Sigmoid colon (tissue), 7 donors: ENCODE results near the gene SDHAF1. TPM values are rescaled to one million over a fixed set of nuclear protein-coding genes. Genes with fewer than 3 reads are reported as not detected.

Experiments used
- DNase-seq: peaks from one replicate; pipeline ENCODE4 v3.0.0-alpha.2; 2019
- H3K27ac ChIP-seq, 4 donors: fragments of 200-600 bp; sonication (generic); one replicate each; pipeline ENCODE4 v1.5.1; 2016 to 2019; ENCODE audit warnings: mild to moderate bottlenecking in 1 of 4
- H3K27me3 ChIP-seq, 3 donors: fragments of 200-600 bp; sonication (generic); one replicate each; pipeline ENCODE4 v1.5.1; 2019; ENCODE audit warnings: mild to moderate bottlenecking in 1 of 3
- H3K36me3 ChIP-seq, 4 donors: fragments of 200-600 bp; sonication (generic); one replicate each; pipeline ENCODE4 v1.5.1; 2016 to 2019
- H3K4me1 ChIP-seq, 4 donors: fragments of 200-600 bp; sonication (generic); one replicate each; pipeline ENCODE4 v1.5.1; 2017 to 2019
- H3K4me3 ChIP-seq, 4 donors: fragments of 200-600 bp; sonication (generic); one replicate each; pipeline ENCODE4 v1.5.1; 2017 to 2019; ENCODE audit warnings: mild to moderate bottlenecking in 2 of 4, moderate library complexity in 1 of 4
- H3K9me3 ChIP-seq, 4 donors: fragments of 200-600 bp in 3 of 4; sonication (generic) in 3 of 4; one replicate each; pipeline versions ENCODE4 v1.5.1 to v1.6.1; 2013 to 2019
- CTCF ChIP-seq, 4 experiments: fragments of 450-650 bp in 3 of 4; fragments of 200-600 bp in 1 of 4; IDR thresholded peaks; one replicate each; pipeline ENCODE4 v1.5.1; 2016 to 2019; ENCODE audit warnings: antibody characterized with exemption in 4 of 4, mild to moderate bottlenecking in 3 of 4, moderate library complexity in 2 of 4
- EP300 ChIP-seq, 4 donors: sonication (generic); formaldehyde crosslinking; IDR thresholded peaks; one replicate each; pipeline ENCODE4 v1.6.1; 2017; ENCODE audit warnings: antibody characterized with exemption in 4 of 4
- POLR2A ChIP-seq, 2 donors: fragments of 450-650 bp; IDR thresholded peaks; one replicate each; pipeline ENCODE4 v1.6.1; 2016; ENCODE audit warnings: antibody characterized with exemption in 2 of 2, mild to moderate bottlenecking in 2 of 2, moderate library complexity in 2 of 2
- POLR2AphosphoS5 ChIP-seq, 4 donors: sonication (generic); formaldehyde crosslinking; IDR thresholded peaks; one replicate each; pipeline ENCODE4 v1.6.1; 2017; ENCODE audit warnings: antibody characterized with exemption in 4 of 4
- WGBS, 2 donors: extraction: QIAGEN DNeasy Blood & Tissue Kit; methylation state at CpG; one replicate each; pipeline ENCODE4 v1.1.7; 2013; 5-methylcytosine and 5-hydroxymethylcytosine counted together
- intact Hi-C: fragments of 100-400 bp; cut with DNase I; formaldehyde crosslinking; loops from one replicate; pipeline ENCODE4 v1.15.1; 2023
- polyA plus RNA-seq, 3 donors: library from polyadenylated mRNA; stranded (reverse); fragments of 200-250 nt; gene quantifications; one replicate each; pipeline ENCODE4 v1.2.3, GENCODE V29; 2013
- total RNA-seq, 4 donors: library from RNA; depleted of rRNA; stranded (reverse); fragments of >200 nt; gene quantifications; one replicate each; pipeline ENCODE4 v1.1.0, GENCODE V29; 2016
- donor health status: healthy with polysubstance abuse.
- donor health status: Bipolar disorder and iron deficiency.
- donor health status: healthy.

Gene SDHAF1
- total and polyA plus RNA-seq, 7 donors: 19.2 to 135 (median 56.2) TPM

DNA sequence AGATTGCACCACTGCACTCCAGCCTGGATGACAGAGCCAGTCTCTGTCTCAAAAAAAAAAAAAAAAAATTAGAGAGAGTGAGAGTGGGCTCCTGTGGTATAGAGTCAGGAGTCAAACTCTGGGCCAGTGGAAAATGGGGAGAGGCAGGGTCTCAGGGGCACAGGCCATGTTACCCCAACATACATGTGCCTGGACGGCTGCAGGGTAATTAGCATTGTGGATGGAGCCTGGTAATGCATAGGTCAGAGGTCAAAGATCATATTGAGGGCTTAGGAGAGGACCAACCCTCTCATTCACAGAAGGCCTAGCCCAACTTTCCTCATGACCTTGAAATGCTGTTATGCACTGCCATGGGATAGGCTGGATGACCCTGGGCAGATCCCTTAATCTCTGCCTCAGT lies 30.6 kb downstream of the SDHAF1 start:
- peaks cover 16 to 80% (median 31%) of the 10 kb centered on the region in 4 donors for H3K36me3 ChIP-seq
- no peak overlapping the region for H3K4me3 ChIP-seq
- intact Hi-C loops: no loop called here
- H3K27ac ChIP-seq: no peak overlapping the region
- WGBS, 2 donors: 46 to 73% methylated on average over 1 of the region's 1 CpG
- peaks cover 0 to 7% (median 0%) of the 10 kb centered on the region in 4 donors for H3K4me1 ChIP-seq
- no peak for DNase-seq
- no peaks in the 10 kb centered on the region for H3K27me3 ChIP-seq
- no peaks in the 10 kb centered on the region for H3K9me3 ChIP-seq
- TF ChIP-seq POLR2AphosphoS5 (IDR thresholded peaks at IDR 0.05): no peak
- TF ChIP-seq EP300 (IDR thresholded peaks at IDR 0.05): no peak
- TF ChIP-seq POLR2A (IDR thresholded peaks at IDR 0.05): no peak
- TF ChIP-seq CTCF (IDR thresholded peaks at IDR 0.05): no peak

GRCh38 chr19:36026091-36026876 lies 31.3 kb downstream of the SDHAF1 start:
- Histone ChIP-seq H3K4me1 (peaks cover 0 to 8% (median 0%) of the 10 kb centered on the region in 4 donors), H3K27me3 (no peaks in the 10 kb centered on the region), H3K36me3 (peaks cover 16 to 73% (median 29%) of the 10 kb centered on the region in 4 donors), H3K27ac (no peak overlapping the region), H3K9me3 (no peaks in the 10 kb centered on the region), H3K4me3 (no peak overlapping the region)
- 95 to 96% methylated on average over 49 of the region's 49 CpGs for WGBS, 2 donors
- no peak for TF ChIP-seq CTCF (IDR thresholded peaks at IDR 0.05)
- TF ChIP-seq POLR2AphosphoS5 (IDR thresholded peaks at IDR 0.05): no peak
- TF ChIP-seq EP300 (IDR thresholded peaks at IDR 0.05): no peak
- intact Hi-C loops: no loop called here
- DNase-seq: no peak

- no peak overlapping the region for H3K27ac ChIP-seq
- no peak for DNase-seq
- H3K36me3 ChIP-seq: peaks cover 9 to 59% (median 23%) of the 10 kb centered on the region in 4 donors
- 97 to 98% methylated on average over 6 of the region's 6 CpGs for WGBS, 2 donors
- TF ChIP-seq POLR2A (IDR thresholded peaks at IDR 0.05): no peak
- TF ChIP-seq POLR2AphosphoS5 (IDR thresholded peaks at IDR 0.05): no peak
- TF ChIP-seq CTCF (IDR thresholded peaks at IDR 0.05): no peak
- TF ChIP-seq EP300 (IDR thresholded peaks at IDR 0.05): no peak
- H3K27me3 ChIP-seq: no peaks in the 10 kb centered on the region
- peaks cover 0 to 18% (median 7%) of the 10 kb centered on the region in 4 donors for H3K4me1 ChIP-seq
- intact Hi-C loops: no loop called here
- H3K9me3 ChIP-seq: no peaks in the 10 kb centered on the region
- H3K4me3 ChIP-seq: no peak overlapping the region
Measured at GRCh38 chr19:36027696-36028095, 32.7 kb downstream of the SDHAF1 start.

GRCh38 chr19:36028313-36029041 lies 33.5 kb downstream of the SDHAF1 start:
- TF ChIP-seq POLR2A (IDR thresholded peaks at IDR 0.05) (no peak), EP300 (IDR thresholded peaks at IDR 0.05) (no peak), POLR2AphosphoS5 (IDR thresholded peaks at IDR 0.05) (no peak), CTCF (IDR thresholded peaks at IDR 0.05) (no peak)
- no peak for DNase-seq
- intact Hi-C loops: no loop called here
- WGBS, 2 donors: 85 to 89% methylated on average over 10 of the region's 10 CpGs
- Histone ChIP-seq H3K36me3 (peaks cover 6 to 51% (median 23%) of the 10 kb centered on the region in 4 donors), H3K27me3 (no peaks in the 10 kb centered on the region), H3K4me1 (peaks cover 0 to 25% (median 14%) of the 10 kb centered on the region in 4 donors), H3K4me3 (no peak overlapping the region), H3K27ac (no peak overlapping the region), H3K9me3 (no peaks in the 10 kb centered on the region)
